GM21723 (cell line): ENCODE results near the gene COL27A1.
"Not testable (repeated sequence)": the region's sequence is repeated elsewhere in the genome, so short reads cannot be mapped to it uniquely, and the experiment has no call there.

Source experiments
- ATAC-seq: cut with Tn5 transposase; IDR thresholded peaks from one replicate; pipeline ENCODE4 v1.9.1; 2021; ENCODE audit warnings: mild to moderate bottlenecking, moderate library complexity; ENCODE audit not compliant: unreplicated experiment

Gene COL27A1

DNA sequence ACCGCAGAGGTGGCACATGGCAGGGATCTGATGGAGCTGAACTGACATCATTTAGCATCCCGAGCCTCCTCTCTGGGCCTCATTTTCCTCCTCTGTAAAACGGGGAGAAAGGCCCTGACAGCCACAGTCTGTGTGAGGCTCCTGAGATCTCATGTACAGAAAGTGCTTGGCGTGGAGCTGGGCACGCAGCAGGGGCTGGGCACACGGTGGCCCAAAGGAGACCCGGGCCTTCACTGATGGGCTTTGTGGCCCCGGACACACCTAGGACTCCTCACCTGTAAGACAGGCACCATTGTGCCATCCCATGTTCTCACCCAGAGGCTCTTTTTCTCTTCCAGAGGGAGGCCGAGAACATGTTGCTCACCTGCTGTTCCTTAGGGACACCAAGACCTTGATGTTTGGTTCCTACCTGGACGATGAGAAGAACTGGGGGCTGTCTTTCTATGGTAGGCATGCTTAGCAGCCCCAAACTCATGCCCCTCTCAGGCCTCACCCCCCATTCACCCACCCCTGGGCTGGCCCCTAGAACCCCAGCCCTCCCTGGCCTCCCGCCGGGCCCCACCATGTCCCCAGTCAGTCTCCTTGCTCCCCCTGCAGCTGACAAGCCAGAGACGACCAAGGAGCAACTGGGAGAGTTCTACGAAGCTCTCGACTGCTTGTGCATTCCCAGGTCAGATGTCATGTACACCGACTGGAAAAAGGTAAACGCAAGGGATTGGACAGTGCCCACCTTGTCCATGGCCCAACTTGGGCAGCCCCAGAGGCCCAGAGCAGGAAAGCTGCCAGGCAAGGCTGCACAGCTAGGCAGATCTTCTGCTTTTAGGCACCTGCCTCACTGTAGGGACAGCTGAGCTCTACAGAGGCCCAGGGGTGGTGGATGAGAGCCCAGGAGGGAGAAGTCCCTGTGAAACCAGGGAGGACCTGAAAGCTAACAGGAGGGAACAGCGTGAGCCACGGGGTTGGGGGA lies 176.2 kb downstream of the COL27A1 start:
- ATAC-seq: not testable (repeated sequence)

- ATAC-seq: not testable (repeated sequence)
These were observed 177.2 kb downstream of the COL27A1 start for GRCh38 chr9:114332474-114333040.

DNA sequence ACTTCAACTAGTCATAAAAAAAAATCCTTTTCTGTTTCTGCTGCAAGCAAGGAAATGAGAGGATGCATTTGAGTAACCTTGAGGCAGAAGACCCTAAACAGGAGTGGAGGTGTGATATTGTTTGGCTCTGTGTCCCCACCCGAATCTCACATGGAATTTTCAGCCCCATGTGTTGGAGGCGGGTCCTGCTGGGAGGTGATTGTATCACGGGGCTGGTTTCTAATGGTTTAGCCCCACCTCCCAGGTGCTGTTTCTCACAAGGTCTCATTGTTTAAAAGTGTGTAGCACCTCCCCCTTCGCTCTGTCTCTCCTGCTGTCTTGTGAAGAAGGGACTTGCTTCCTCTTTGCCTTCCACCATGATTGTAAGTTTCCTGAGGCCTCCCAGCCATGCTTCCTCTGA lies 178.4 kb downstream of the COL27A1 start:
- ATAC-seq: not testable (repeated sequence)

- ATAC-seq: no peak
These were observed 179.2 kb downstream of the COL27A1 start for GRCh38 chr9:114334490-114334889.

DNA sequence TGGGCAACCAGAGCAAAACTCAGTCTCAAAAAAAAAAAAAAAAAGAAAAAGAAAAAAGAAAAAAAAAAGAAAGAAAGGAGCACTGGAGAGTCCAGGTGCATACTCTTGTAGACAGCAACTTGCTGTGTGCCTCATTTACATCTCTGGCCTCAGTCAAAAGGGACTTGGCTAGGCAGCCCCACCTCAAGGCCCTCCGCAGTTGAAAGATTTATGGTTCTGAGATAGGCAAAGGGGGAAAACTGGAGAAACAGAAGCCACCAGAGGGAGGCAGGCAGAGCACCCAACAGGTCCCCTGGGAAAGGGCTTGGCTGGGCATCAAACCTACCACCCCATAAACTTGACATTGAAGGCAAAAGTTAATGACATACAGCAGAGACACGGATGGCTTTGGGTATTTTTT lies 180.4 kb downstream of the COL27A1 start:
- no peak for ATAC-seq

- no peak for ATAC-seq
These were observed 180.8 kb downstream of the COL27A1 start for GRCh38 chr9:114336157-114336556.

GRCh38 chr9:114336699-114337395 lies 181.5 kb downstream of the COL27A1 start:
- ATAC-seq: no peak

- no peak for ATAC-seq
These were observed 182.8 kb downstream of the COL27A1 start for GRCh38 chr9:114338187-114338586.

GRCh38 chr9:114339130-114339908 lies 184.0 kb downstream of the COL27A1 start:
- ATAC-seq: no peak

GRCh38 chr9:114341152-114341830 lies 186.0 kb downstream of the COL27A1 start:
- ATAC-seq: no peak

DNA sequence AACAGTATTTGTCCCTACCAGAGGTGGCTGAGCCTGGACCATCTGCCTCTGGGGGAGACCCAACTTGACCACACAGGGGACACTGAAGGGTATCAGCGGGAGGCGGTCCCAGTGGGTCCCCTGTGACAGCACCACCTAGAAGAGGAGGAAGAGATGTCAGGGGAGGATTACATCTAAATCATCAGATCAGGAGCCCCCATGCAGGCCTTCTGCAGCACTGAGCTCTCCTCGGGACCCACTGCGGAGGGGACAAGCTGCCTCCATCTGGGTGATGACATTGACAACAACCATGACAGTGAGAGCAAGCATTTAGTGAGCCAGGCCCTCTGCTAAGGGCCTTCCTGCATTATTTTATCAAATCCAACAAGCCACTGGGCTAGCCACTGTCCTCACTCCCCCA lies 186.7 kb downstream of the COL27A1 start:
- no peak for ATAC-seq

DNA sequence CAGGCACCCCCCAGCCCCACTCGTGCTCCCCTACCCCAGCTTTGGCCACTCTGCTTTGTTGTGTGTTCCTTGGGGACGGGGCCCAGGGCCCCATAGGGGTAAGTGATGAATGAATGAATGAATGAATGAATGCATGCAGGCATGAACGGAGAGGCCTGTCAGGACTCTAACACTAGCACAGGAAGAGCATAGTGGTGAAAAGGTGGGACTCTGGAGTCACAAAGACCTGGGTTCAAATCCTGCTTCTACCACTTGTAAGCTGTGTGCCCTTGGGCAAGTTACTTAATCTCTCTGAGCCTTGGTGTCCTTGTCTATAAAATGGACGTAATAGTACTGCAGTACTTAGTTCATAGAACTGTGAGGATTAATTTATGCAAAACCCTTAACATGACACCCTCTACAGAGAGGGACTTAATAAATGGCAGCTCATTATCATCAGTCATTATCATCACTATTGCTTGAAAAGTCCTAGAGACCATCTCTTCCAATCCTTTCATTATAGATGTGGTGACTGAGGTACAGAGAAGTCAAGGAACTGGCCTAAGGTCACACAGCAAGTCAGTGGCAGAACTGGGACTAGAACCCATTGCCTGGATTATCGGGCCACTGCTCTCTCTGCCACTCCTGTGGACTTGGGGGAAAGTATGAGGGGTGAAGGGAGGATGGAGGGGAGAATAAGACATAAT lies 187.6 kb downstream of the COL27A1 start:
- no peak for ATAC-seq

GRCh38 chr9:114343471-114344187 lies 188.3 kb downstream of the COL27A1 start:
- ATAC-seq: no peak

DNA sequence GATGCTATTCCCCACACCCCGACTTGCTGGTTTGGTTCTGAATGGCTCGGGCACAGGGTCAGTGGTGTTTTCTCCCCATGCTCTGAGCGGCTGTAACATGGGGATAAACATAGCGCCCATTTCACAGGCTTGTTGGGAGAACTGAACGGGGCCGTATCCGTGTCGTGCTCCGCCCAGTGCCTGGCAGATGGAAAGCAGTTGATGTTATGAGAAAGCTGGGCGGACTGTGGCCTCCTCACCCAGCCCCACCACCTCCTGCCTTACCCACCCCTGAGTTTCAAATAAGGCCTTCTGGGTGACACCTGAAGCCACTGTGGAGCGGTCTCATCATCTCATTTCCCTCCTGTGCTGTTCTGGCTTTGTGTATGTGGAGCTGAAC lies 188.8 kb downstream of the COL27A1 start:
- ATAC-seq: no peak

- no peak for ATAC-seq
These were observed 189.4 kb downstream of the COL27A1 start for GRCh38 chr9:114344692-114345091.

DNA sequence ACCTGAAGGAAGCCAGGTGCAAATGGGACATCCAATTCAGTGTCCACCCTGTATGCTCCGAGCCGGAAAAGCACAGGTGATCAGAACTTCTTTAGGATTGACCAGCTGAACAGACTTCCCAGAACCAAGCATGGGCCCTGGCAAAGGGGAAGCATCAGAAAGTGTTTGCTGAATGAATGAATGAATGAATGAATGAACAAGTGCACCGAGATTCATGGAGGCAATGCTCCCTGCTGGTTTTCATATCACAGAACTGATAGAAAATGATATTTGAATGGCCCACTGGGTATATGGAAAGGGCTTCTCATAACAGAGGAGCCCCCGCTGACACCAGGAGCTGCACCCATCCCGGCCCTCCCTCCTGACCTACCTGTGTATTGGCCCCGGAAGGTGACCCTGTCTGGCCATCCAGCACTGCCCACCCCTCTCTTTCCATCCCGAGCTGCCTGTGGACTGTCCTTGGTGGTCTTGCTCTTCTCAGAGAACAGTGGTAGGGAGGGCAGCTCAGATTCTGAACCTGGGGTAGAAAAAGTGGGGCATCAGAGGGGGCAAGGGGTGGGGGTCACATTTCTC lies 190.2 kb downstream of the COL27A1 start:
- no peak for ATAC-seq

DNA sequence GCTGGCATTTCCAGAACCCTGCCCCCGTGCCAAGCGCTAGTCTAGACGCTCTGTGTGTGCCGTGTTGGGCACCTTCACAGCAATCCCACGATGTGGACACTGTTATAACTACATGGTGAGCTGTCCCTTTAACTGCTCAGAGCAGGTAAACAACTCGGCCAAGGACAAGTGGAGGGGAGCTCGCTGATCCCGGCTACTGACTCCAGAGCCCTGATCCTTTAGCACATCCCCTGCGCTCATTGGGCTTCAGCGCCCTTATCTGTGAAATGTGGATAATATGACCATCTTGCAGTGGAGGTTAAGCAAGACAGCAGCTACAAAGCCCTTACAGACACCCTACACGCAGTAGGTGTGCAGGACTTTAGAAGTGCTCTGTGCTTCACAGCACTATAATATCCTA lies 190.8 kb downstream of the COL27A1 start:
- no peak for ATAC-seq

- no peak for ATAC-seq
These were observed 192.3 kb downstream of the COL27A1 start for GRCh38 chr9:114347675-114348074.
